DND-41 (cell line): ENCODE results near the gene PITPNC1.

Experiments used
- CTCF ChIP-seq: IDR thresholded peaks from 2 replicates; pipeline ENCODE4 v1.5.1; 2012; ENCODE audit warnings: borderline replicate concordance, low read length, moderate library complexity, mild to moderate bottlenecking; ENCODE audit not compliant: poor library complexity, severe bottlenecking; ENCODE audit errors: extremely low read depth
- EZH2 ChIP-seq: IDR thresholded peaks from 3 replicates; pipeline ENCODE4 v1.6.1; 2012; ENCODE audit warnings: borderline replicate concordance, low read depth, mild to moderate bottlenecking, moderate library complexity, low read length, inconsistent platforms; ENCODE audit not compliant: severe bottlenecking

- TF ChIP-seq CTCF = no peak
- TF ChIP-seq EZH2 = no peak
Observed at GRCh38 chr17:67474081-67474661, 97.1 kb downstream of the PITPNC1 start.
